BLaER1 (cell line): ENCODE measurements around the gene HEG1.

Experiments used
- H3K27ac ChIP-seq: shearing (Covaris generic); formaldehyde crosslinking; 2 replicates; pipeline ENCODE4 v1.8.1; 2022
- H3K27me3 ChIP-seq: shearing (Covaris generic); formaldehyde crosslinking; 2 replicates; pipeline ENCODE4 v1.8.1; 2022
- H3K36me3 ChIP-seq: shearing (Covaris generic); formaldehyde crosslinking; 2 replicates; pipeline ENCODE4 v1.8.1; 2022
- H3K4me1 ChIP-seq: shearing (Covaris generic); formaldehyde crosslinking; 2 replicates; pipeline ENCODE4 v1.8.1; 2022
- H3K4me2 ChIP-seq: shearing (Covaris generic); formaldehyde crosslinking; 2 replicates; pipeline ENCODE4 v1.8.1; 2022
- H3K4me3 ChIP-seq: shearing (Covaris generic); formaldehyde crosslinking; 2 replicates; pipeline ENCODE4 v1.8.1; 2022
- H3K9ac ChIP-seq: shearing (Covaris generic); formaldehyde crosslinking; 2 replicates; pipeline ENCODE4 v1.8.1; 2022
- H3K9me3 ChIP-seq: shearing (Covaris generic); formaldehyde crosslinking; 2 replicates; pipeline ENCODE4 v1.8.1; 2022
- H4K20me1 ChIP-seq: shearing (Covaris generic); formaldehyde crosslinking; 2 replicates; pipeline ENCODE4 v1.8.1; 2022
- Cebpa-rat ChIP-seq: shearing (Covaris generic); IDR thresholded peaks from 2 replicates; pipeline ENCODE4 v1.8.1; 2022

The HEG1 gene

GRCh38 chr3:124941771-124942170, 114.0 kb downstream of the HEG1 start:
- Histone ChIP-seq H3K4me1 (no peaks in the 10 kb centered on the region), H4K20me1 (no peaks in the 10 kb centered on the region), H3K27ac (no peak overlapping the region), H3K4me3 (no peak overlapping the region), H3K9ac (no peak overlapping the region), H3K27me3 (no peaks in the 10 kb centered on the region), H3K36me3 (no peaks in the 10 kb centered on the region), H3K9me3 (no peaks in the 10 kb centered on the region), H3K4me2 (no peak overlapping the region)
- no peak for TF ChIP-seq Cebpa-rat

DNA sequence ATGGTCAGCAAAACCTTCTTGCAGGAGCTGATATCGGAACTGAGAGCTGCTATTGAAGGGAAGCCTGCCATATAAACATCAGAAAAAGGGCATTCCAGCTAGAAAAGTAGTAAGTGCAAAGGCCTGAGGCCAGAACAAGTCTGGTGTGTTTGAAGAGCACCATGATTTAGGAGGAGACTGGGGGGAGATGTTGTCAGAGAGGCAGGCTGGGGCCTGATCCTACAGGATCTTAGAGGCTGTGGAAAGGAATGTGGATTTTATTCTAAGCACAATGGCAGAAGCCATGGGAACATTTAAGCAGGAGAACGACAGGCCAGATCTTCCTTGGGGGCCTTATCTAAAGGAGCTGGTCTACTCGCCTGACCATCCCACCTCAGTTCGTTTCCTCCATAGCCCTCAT, 116.1 kb downstream of the HEG1 start:
- Histone ChIP-seq H3K4me2 (no peak overlapping the region), H3K9me3 (no peaks in the 10 kb centered on the region), H3K27me3 (no peaks in the 10 kb centered on the region), H3K4me3 (no peak overlapping the region), H3K36me3 (no peaks in the 10 kb centered on the region), H3K27ac (no peak overlapping the region), H4K20me1 (no peaks in the 10 kb centered on the region), H3K9ac (no peak overlapping the region), H3K4me1 (no peaks in the 10 kb centered on the region)
- no peak for TF ChIP-seq Cebpa-rat

DNA sequence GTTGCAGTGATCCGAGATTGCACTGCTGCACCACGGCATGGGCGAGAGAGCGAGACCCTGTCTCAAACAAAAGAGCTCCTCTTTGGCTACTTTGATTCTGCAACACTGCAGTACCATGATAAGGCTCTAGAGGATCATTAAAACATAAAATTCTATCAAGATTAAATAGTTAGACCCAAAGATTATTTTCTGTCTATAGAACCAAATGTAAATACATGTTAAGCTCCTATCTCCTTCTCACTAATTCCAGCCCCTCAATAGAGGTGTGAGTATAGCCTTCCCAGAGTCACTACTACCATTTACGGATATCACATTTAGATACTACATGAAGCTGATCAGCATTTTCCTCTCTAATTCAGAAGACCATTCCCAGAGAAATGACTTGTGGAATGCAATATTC, 116.9 kb downstream of the HEG1 start:
- Histone ChIP-seq H3K9ac (no peak overlapping the region), H4K20me1 (no peaks in the 10 kb centered on the region), H3K4me3 (no peak overlapping the region), H3K4me2 (no peak overlapping the region), H3K27me3 (no peaks in the 10 kb centered on the region), H3K27ac (no peak overlapping the region), H3K4me1 (no peaks in the 10 kb centered on the region), H3K9me3 (no peaks in the 10 kb centered on the region), H3K36me3 (no peaks in the 10 kb centered on the region)
- no peak for TF ChIP-seq Cebpa-rat

DNA sequence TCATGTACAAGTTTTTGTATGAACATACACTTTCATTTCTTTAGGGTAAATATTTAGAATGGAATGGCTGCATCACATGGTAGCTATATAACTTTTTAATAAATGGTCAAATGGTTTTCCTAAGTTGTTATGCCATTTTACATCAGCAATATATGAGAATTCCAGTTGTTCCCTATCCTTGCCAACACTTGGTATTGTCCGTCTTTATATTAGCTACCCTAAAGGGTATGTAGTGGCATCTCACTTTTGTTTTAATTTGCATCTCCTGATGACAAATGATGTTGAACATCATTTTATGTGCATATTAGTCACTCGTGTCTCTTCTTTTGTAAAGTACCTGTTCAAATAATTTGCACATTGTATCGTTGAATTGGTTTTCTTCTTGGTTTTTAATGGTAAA, 118.7 kb downstream of the HEG1 start:
- TF ChIP-seq Cebpa-rat: no peak
- Histone ChIP-seq H3K36me3 (no peaks in the 10 kb centered on the region), H3K4me2 (no peak overlapping the region), H3K27ac (no peak overlapping the region), H3K9me3 (no peaks in the 10 kb centered on the region), H3K9ac (no peak overlapping the region), H4K20me1 (no peaks in the 10 kb centered on the region), H3K27me3 (no peaks in the 10 kb centered on the region), H3K4me3 (no peak overlapping the region), H3K4me1 (no peaks in the 10 kb centered on the region)

DNA sequence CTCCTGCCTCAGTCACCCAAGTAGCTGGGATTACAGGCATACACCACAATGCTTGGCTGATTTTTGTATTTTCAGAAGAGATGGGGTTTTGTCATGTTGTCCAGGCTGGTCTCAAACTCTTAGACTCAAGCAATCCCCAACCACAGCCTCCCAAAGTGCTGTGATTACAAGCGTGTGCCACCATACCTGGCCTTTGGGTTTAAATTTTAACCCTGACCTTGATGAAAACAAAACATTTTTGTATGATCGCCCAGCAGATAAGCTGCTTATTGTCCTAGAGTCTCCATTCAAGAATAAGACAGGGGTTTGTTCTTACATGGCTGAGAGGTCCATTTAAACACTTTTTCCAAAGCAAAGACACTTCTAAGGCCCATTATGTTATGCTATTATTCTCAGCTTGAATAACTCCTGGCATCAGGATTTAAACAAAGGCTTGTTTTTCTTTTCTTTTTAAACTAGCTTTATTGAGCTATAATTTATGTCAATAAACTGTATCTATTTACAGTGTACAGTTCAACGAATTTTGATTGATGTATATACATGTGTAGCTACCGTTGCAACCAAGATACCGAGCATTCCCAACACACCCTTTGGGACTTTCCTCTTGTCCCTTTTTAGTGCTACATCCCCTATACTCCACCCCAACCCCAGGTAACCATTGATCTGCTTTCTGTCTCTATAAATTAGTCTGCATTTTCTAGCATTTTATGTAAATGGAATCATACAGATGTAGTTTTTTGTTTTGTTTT, 119.8 kb downstream of the HEG1 start:
- H3K4me3 ChIP-seq: no peak overlapping the region
- H3K4me1 ChIP-seq: no peaks in the 10 kb centered on the region
- H3K36me3 ChIP-seq: no peaks in the 10 kb centered on the region
- no peaks in the 10 kb centered on the region for H3K9me3 ChIP-seq
- no peak overlapping the region for H3K4me2 ChIP-seq
- no peak overlapping the region for H3K27ac ChIP-seq
- no peak for TF ChIP-seq Cebpa-rat
- no peak overlapping the region for H3K9ac ChIP-seq
- no peaks in the 10 kb centered on the region for H3K27me3 ChIP-seq
- no peaks in the 10 kb centered on the region for H4K20me1 ChIP-seq

GRCh38 chr3:124935264-124935663, 120.5 kb downstream of the HEG1 start:
- Histone ChIP-seq H3K9me3 (no peaks in the 10 kb centered on the region), H3K27ac (no peak overlapping the region)
- no peak for TF ChIP-seq Cebpa-rat

GRCh38 chr3:124934577-124934976, 121.2 kb downstream of the HEG1 start, which contains the start of gene MUC13:
TSS of gene MUC13 (minus strand) at chr3:124934751. CDS start at chr3:124934712, 39 bp downstream.
- Histone ChIP-seq H3K36me3 (no peaks in the 10 kb centered on the region), H3K9me3 (no peaks in the 10 kb centered on the region), H4K20me1 (no peaks in the 10 kb centered on the region), H3K4me1 (no peaks in the 10 kb centered on the region), H3K9ac (no peak within 1 kb of the TSS), H3K4me2 (no peak within 1 kb of the TSS), H3K27ac (no peak within 1 kb of the TSS), H3K27me3 (no peaks in the 10 kb centered on the region), H3K4me3 (no peak within 1 kb of the TSS)
- TF ChIP-seq Cebpa-rat: no peak

More at GRCh38 chr3:124935264-124935663, 120.5 kb downstream of the HEG1 start:
- Histone ChIP-seq H3K4me3 (no peak overlapping the region), H3K4me1 (no peaks in the 10 kb centered on the region), H3K4me2 (no peak overlapping the region), H3K36me3 (no peaks in the 10 kb centered on the region), H4K20me1 (no peaks in the 10 kb centered on the region), H3K9ac (no peak overlapping the region), H3K27me3 (no peaks in the 10 kb centered on the region)

GRCh38 chr3:124928333-124929202, 127.2 kb downstream of the HEG1 start:
- Histone ChIP-seq H3K4me2 (no peak overlapping the region), H3K27ac (no peak overlapping the region), H3K9me3 (no peaks in the 10 kb centered on the region), H4K20me1 (no peaks in the 10 kb centered on the region), H3K4me1 (no peaks in the 10 kb centered on the region), H3K36me3 (no peaks in the 10 kb centered on the region), H3K27me3 (no peaks in the 10 kb centered on the region), H3K4me3 (no peak overlapping the region), H3K9ac (no peak overlapping the region)
- no peak for TF ChIP-seq Cebpa-rat

DNA sequence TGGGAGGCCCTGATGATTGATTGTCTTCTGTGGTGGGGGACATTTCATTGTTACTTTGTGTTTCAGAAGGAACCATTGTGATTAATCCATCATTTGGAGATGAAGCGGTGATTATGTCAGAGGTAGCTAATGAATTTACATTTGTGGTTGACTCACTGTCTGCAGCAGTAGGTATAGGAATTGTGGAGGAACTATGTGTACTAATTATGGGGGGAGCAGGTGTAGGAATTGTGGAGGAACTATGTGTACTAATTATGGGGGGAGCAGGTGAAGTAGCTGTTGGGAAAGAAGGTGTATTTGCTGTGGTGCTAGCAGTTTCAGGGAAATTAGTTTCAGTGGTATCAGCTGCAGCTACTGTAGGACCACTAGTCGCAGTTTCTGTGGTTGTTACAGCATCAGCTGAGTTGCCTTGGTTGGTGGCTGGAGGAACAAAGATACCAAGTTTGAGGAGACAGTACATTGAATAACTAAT, 128.2 kb downstream of the HEG1 start:
- no peak for TF ChIP-seq Cebpa-rat
- Histone ChIP-seq H3K27ac (no peak overlapping the region), H3K36me3 (no peaks in the 10 kb centered on the region), H3K4me1 (no peaks in the 10 kb centered on the region), H3K9me3 (no peaks in the 10 kb centered on the region), H3K4me3 (no peak overlapping the region), H3K4me2 (no peak overlapping the region), H4K20me1 (no peaks in the 10 kb centered on the region), H3K9ac (no peak overlapping the region), H3K27me3 (no peaks in the 10 kb centered on the region)
